ENCODE data around the gene TENT4A.

- TF ChIP-seq CTCF (IDR thresholded peaks at IDR 0.05; ENCODE audit: low read depth, low read length) (no peak), EZH2phosphoT487 (IDR thresholded peaks at IDR 0.05; ENCODE audit: low read depth) (no peak)
These were observed 77.8 kb downstream of the TENT4A start for GRCh38 chr5:6791031-6791430.
